Measurements from ENCODE around the gene LGR4. TPM values are rescaled to one million over a fixed set of nuclear protein-coding genes. Genes with fewer than 3 reads are reported as not detected.

Gene LGR4
- total RNA-seq, 1 donor from 2014 or later = 47.6 TPM

GRCh38 chr11:27381238-27381666, 91.3 kb downstream of the LGR4 start:
- DNase-seq (ENCODE audit: low spot score) = peak; percentile 34

DNA sequence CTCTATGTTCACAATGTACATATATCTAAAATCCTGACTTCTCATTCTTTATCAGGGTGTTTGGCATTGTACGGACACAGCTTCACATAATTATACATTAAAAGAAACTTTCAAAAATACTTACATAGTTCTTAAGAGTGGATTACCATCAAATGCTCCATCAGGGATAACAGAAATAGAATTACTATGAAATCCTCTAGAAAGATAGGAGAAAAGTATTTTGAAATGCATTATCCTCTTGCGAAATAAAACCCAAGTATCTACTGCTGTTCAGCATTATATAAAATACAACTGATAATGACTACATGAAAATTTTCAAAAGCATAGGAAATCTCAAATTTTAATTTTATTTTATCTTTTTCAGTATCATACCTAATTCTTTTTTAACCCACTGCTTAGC, 91.8 kb downstream of the LGR4 start:
- DNase-seq (ENCODE audit: low spot score) = no peak

DNA sequence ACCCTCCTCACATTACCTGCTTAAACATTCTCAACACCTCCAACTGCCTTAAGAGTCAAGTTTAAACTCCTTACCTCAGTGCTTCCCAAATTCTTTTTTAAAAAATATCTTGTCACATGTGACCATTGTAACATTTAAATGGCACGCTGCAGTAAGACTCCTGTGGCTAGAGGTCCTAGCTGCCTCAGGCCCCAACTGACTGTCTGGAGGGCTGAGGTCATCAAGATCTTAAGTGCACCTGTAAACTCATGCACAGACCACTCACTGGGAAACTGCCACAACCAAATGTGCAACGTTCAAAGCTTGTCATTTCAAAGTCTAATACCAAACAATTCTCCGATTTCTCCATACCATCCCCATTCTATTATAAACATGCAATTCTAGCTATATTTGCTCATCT, 93.1 kb downstream of the LGR4 start:
- no peak for DNase-seq (ENCODE audit: low spot score)

DNA sequence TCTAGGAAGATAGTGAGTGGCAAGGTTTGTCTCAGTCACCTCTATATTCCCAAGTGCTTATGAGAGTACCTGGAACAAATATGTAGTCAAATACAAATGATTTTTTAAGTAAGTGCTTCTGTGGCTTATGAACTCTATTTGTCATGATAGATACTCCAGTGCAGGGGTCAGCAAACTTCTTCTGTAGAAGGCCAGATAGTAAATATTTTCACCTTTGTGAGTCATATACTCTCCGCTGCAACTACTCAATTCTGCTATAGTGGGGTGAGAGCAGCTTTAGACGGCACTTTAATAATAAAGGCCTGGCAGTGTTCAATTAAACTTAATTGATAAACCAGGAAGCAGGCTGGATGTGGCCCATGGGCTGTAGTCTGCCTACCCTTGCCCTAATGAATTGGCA, 97.2 kb downstream of the LGR4 start:
- no peak for DNase-seq (ENCODE audit: low spot score)

DNA sequence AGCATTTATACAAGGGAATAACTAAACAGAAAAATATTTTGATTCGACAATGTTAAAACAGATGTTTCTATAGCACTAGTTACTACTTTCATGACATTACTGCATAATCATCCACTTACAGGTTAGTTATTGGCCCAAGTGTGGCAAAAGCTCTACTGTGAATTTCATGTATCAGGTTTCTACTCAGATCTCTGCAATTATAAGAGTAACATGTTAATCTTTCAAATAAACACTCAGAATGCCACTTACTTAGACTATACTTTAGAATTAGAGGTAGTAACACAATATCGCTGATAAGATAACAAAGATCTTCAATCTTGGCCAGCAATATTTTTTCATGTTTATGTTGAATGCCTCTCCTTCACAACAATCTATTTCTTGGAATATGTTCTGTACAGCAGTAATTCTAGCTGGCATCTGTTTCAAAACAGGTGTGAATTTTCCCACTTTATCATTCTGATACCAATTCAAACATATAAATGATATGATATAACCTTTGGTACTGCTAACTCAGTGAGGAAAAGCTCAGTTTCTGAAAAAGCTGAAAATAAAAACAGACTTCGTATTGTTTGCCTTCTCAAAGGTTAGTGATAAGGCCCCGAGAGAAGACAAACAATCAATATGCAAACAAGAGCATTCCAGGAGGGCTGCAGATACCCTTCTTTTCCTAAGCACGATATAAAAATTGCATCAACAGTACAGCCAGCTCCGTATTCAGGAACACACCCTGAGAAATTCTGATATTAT, 98.6 kb downstream of the LGR4 start:
- DNase-seq (ENCODE audit: low spot score) = no peak

GRCh38 chr11:27373392-27373791, 99.2 kb downstream of the LGR4 start:
- DNase-seq (ENCODE audit: low spot score) = no peak

DNA sequence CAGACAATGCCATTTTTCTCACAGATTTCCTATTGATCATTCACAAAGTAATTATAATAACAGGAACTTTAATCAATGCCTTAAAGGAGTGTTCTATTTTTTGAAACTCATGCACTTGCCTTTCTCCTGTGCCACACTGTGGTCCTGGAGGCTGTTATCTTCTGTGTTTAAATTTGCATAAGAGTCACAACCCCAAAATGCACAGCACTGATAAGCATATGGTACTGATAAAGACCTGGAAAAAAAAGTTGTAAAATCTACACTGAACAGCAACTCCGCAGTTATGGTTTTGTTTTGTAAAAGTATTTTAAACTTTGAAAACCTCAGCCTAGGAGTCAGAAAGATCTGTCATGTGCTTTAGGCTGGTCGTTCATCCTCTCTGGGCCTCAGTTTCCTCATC, 100.4 kb downstream of the LGR4 start:
- DNase-seq (ENCODE audit: low spot score) = no peak

- no peak for DNase-seq (ENCODE audit: low spot score)
These were observed 101.1 kb downstream of the LGR4 start for GRCh38 chr11:27371489-27371888.

DNA sequence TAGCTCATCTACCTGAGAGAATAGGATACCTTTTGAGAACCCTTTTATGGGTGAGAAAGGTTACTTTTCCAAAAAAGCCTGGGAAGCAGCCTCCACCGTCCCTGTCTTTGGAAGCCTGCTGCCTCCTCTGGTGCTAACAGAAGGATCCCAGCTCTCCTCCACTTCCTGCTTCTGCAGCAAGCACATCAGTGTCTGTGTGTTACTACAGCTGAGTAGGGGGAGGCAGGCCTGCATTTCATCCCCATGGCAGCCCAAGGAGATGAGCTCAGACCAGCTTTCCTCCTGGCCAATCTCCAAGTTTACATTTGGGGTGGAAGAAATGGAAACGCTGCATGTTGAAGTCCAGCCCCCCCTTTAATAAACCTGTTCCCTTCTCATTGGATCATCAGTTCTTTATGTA, 102.2 kb downstream of the LGR4 start:
- DNase-seq (ENCODE audit: low spot score) = no peak

- DNase-seq (ENCODE audit: low spot score) = no peak
These were observed 104.7 kb downstream of the LGR4 start for GRCh38 chr11:27367881-27368280.

DNA sequence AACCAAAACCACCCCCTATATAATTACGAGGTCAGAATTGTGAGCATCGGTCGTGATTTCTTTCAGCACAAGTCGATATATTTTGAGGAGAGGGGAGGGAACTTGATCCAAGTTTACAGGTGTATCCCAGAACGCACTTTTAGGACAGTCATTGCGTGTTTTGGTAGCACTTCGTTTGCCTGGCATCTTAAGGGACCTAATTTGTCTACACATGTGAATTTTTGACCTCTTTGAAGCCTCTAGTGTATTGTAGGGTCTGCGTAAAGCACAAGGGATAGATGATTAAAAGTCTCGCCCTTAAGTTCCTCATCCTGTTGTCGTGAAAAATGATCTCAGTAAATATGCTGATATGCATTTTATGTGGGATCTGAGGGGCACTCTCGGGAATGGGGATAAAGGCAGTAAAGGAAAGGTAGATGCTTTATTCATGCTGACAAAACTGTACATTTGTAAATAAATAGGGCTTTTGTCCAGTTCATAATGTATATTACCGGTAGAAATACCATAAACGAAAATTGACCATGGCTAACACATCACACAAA, 108.9 kb downstream of the LGR4 start:
- DNase-seq (ENCODE audit: low spot score) = no peak

GRCh38 chr11:27362749-27363575, 109.6 kb downstream of the LGR4 start, which contains the start of gene CCDC34:
CCDC34 (minus strand) TSS chr11:27363215; CDS start chr11:27363194, 21 bp downstream.
- DNase-seq (ENCODE audit: low spot score) = peak; percentile 91

DNA sequence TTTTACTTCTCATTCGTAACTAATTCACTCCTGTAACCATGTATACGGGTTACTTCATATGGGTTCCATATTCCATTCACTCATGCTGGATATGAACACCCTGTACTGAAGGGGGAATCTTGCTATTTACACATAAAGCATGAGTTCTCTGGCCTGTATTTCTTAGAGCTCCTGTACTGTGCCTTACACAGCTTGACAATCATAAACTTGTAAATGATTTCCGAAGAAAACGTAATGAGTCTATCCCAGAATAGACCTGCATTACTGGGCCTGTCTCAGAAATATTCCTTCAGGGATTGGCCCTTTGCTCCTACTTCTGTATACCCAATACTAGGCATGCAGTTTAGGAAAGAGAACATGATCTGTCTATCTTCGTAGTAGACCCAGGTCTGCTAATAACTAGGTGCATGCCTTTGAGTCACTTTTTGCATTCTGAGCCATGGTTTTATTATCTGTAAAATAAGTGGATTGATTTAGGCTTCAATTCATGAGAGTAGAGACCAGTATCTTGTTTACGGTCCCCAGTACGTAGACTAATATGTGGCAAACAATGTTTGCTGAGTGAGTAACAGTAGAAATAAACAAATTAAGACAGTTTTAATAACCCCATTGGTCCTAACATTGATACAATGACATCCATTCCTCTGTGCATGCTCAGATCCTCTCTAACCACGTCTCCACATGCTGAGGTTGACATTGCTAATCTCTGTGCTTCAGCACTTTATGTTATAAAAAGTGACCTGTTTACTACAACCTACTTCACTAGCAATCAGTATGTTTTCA, 110.8 kb downstream of the LGR4 start:
- no peak for DNase-seq (ENCODE audit: low spot score)

DNA sequence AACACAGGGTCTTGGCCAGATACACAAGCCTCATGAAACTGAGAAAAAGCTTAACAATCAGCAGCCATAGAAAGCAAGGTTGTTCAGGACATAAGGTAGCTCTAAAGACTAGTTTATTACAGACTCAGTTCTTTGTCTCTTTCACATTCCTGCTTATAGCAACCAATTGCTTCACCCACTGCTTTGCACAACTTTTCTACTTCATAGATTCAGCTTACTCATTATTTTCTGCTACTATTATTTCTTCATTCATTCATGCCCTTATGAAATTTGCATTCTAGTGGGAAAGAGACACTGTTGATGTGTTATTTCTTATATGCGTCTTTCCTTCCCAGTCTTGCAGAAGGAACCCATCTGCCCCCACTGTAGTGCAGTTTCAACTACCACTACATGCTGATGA, 114.3 kb downstream of the LGR4 start:
- no peak for DNase-seq (ENCODE audit: low spot score)

DNA sequence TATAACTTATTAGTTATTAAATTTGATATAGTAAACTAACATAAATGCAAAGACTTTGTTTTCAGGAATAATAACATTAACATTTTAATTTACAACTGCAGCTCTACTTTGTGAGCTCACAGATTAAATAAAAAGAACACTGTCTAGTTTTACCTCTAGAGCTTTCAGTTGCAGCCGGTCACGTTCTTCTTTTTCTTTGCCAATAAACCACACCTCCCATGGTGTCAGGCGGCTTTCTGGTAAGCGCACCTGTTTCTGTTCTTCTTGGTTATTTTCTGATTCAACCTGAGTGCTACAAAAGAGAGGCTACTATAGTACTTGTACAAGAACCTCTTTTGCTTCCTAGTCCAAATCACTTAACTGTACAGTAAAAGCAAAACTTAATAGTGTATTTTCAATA, 115.3 kb downstream of the LGR4 start:
- DNase-seq (ENCODE audit: low spot score) = no peak

DNA sequence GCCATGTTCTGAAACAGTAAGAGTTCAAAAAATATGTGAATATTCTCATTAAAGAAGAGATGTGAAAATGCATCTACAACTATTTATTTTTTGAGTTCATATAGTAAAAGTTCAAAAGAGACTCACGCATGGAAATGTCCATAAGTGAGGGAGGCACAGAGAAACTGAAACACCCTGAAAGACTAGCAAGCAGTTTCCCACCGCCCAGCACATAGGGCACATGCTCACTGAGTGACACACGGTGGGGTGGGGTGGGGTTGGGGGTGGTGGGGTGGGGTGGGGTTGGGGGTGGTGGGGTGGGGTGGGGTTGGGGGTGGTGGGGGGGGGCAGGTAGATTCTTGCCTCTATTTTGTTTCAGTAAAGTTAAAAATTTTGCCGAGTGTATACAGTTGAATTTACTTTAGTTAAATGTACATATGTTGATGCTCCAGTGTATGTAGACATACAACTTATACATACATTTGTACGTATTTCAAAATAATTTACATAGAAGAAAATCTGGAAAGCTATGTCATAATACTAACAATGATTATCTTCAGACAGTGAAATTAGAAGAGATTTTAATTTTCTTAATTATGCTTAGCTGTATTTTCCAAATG, 115.9 kb downstream of the LGR4 start:
- no peak for DNase-seq (ENCODE audit: low spot score)

DNA sequence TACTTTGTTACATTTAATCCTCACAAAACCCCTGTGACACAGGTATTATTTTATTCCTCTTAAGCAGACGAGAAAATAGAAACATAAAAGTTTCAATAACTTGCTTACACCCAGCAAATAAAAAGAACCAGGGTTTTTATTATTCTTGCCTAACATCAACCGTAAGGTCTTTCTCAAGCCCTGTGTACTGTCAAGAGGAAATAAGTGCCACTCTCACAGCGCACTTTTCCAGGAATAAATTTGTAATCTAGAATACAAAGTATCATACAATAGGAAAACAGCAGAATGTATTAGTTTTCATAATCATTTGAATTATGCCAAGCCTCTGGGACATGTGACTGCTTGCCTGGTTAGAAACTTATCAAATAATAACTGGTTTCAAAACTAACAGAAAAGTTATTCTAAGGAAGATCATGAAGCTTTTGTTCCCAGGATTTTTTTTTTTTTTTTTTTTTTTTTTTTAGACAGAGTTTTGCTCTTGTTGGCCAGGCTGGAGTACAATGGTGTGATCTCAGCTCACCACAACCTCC, 117.0 kb downstream of the LGR4 start:
- DNase-seq (ENCODE audit: low spot score) = no peak

GRCh38 chr11:27354359-27354965, 118.1 kb downstream of the LGR4 start:
- DNase-seq (ENCODE audit: low spot score) = no peak

GRCh38 chr11:27353593-27354358, 118.8 kb downstream of the LGR4 start:
- DNase-seq (ENCODE audit: low spot score) = no peak

DNA sequence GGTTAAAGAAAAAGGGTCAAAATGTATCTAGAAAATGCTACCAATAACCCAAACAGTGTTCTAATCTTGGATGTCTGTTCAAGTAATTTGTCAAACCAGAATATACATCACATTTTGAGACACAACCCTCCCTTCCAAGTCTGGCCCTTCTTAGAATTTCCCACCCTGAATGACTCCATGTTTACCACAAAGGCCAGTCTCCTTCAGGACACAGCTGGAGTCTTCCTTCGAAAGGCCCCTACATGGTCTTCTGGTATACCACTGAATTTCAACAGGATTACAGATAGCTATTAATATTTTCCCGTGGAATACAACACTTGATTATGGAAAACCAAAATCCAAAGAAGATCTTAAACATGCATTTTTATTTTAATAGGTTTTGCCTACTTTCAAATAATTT, 119.8 kb downstream of the LGR4 start:
- no peak for DNase-seq (ENCODE audit: low spot score)
